Brain microvascular endothelial cell (primary cell): ENCODE results near the gene LRRC36.

Source experiments
- DNase-seq: peaks from one replicate; pipeline ENCODE4 v3.0.0-alpha.2; 2020
- H3K27ac ChIP-seq: fragments of 250-450 bp; sonication (Bioruptor Pico); 2 replicates; pipeline ENCODE4 v1.5.1; 2020; ENCODE audit warnings: mild to moderate bottlenecking, moderate library complexity
- H3K27me3 ChIP-seq: fragments of 250-450 bp; sonication (Bioruptor Pico); replicated peaks from 2 replicates; pipeline ENCODE4 v1.5.1; 2020; ENCODE audit warnings: mild to moderate bottlenecking
- H3K36me3 ChIP-seq: fragments of 250-450 bp; sonication (Bioruptor Pico); replicated peaks from 2 replicates; pipeline ENCODE4 v1.5.1; 2020; ENCODE audit warnings: mild to moderate bottlenecking
- H3K4me3 ChIP-seq: 2 replicates; pipeline ENCODE4 v1.5.1; 2011; ENCODE audit warnings: low read depth, mild to moderate bottlenecking, control low read depth, low read length, moderate library complexity
- CTCF ChIP-seq: IDR thresholded peaks from 2 replicates; pipeline ENCODE4 v1.5.1; 2011; ENCODE audit warnings: low read depth, mild to moderate bottlenecking, moderate library complexity, low read length, control low read depth, inconsistent platforms; ENCODE audit errors: missing control alignments
- in situ Hi-C: cut with HindIII; loops from 2 replicates; pipeline ENCODE4 v1.10.0; 2017; ENCODE audit warnings: low sequenced_read_pairs, low pct_ligation_motif_present

Gene LRRC36

GRCh38 chr16:67395105-67395457 is 68.5 kb downstream of the LRRC36 start:
- Histone ChIP-seq H3K4me3 (no peak overlapping the region), H3K27me3 (peaks cover 4% of the 10 kb centered on the region), H3K36me3 (no peaks in the 10 kb centered on the region), H3K27ac (no peak overlapping the region)
- TF ChIP-seq CTCF, result no peak
- no peak for DNase-seq
- in situ Hi-C loops, result no loop called here

- Histone ChIP-seq H3K36me3 (no peaks in the 10 kb centered on the region), H3K27ac (no peak overlapping the region), H3K27me3 (peaks cover 4% of the 10 kb centered on the region), H3K4me3 (no peak overlapping the region)
- no peak for TF ChIP-seq CTCF
- in situ Hi-C loops, result no loop called here
- DNase-seq, result no peak
Measured at GRCh38 chr16:67395458-67396158, 69.0 kb downstream of the LRRC36 start.

GRCh38 chr16:67396159-67397035 is 69.8 kb downstream of the LRRC36 start:
- Histone ChIP-seq H3K27ac (no peak overlapping the region), H3K4me3 (no peak overlapping the region), H3K36me3 (no peaks in the 10 kb centered on the region), H3K27me3 (peaks cover 4% of the 10 kb centered on the region)
- TF ChIP-seq CTCF, result no peak
- DNase-seq, result peak; percentile 90
- in situ Hi-C loops, result no loop called here

GRCh38 chr16:67397036-67397801 is 70.6 kb downstream of the LRRC36 start:
- Histone ChIP-seq H3K36me3 (no peaks in the 10 kb centered on the region), H3K27me3 (peaks cover 4% of the 10 kb centered on the region), H3K4me3 (no peak overlapping the region), H3K27ac (no peak overlapping the region)
- no peak for DNase-seq
- in situ Hi-C loops, result no loop called here
- TF ChIP-seq CTCF, result no peak

GRCh38 chr16:67397812-67398545 is 71.4 kb downstream of the LRRC36 start:
- H3K27me3 ChIP-seq, result peaks cover 4% of the 10 kb centered on the region
- no peak for TF ChIP-seq CTCF
- H3K27ac ChIP-seq, result no peak overlapping the region
- no peak for DNase-seq
- no peak overlapping the region for H3K4me3 ChIP-seq
- in situ Hi-C loops, result no loop called here
- H3K36me3 ChIP-seq, result no peaks in the 10 kb centered on the region
